GM12878 (cell line): ENCODE data around the gene MDM4. TPM values are rescaled to one million over a fixed set of nuclear protein-coding genes. Genes with fewer than 3 reads are reported as not detected.

Experiments used
- ATAC-seq: fragments of 200-7000 bp; cut with Tn5 transposase; 3 replicates; pipeline ENCODE4 v1.9.1; 2020; ENCODE audit warnings: mild to moderate bottlenecking, moderate library complexity
- BruUV-seq: library from RNA; stranded (reverse); fragments of 400-500 nt; replicated peaks from 2 replicates; lab custom pipeline; 2021; lab: Mats Ljungman, UMichigan
- CTCF ChIA-PET: fragments of 300-600 bp; sonication (Branson Sonifier 250); formaldehyde crosslinking; extraction: SDS; loops from one replicate; lab custom pipeline; 2021; ENCODE audit warnings: inconsistent platforms; lab: Yijun Ruan, JAX
- POLR2A ChIA-PET: fragments of 350-600 bp; formaldehyde crosslinking; extraction: SDS; loops from one replicate; lab custom pipeline; 2021; ENCODE audit warnings: inconsistent platforms; lab: Charles Lee
- RAD21 ChIA-PET: fragments of 300-600 bp; sonication (Branson Sonifier 250); formaldehyde crosslinking; loops from one replicate; lab custom pipeline; 2023; ENCODE audit warnings: antibody characterized with exemption; ENCODE audit not compliant: unreplicated experiment; lab: Charles Lee
- SMC1A ChIA-PET: fragments of 300-600 bp; sonication (Branson Sonifier 250); formaldehyde crosslinking; loops from one replicate; lab custom pipeline; 2023; ENCODE audit not compliant: unreplicated experiment, uncharacterized antibody; lab: Charles Lee
- DNase-seq: peaks from one replicate; pipeline ENCODE4 v3.0.0-alpha.2; 2011; ENCODE audit warnings: low read depth, low spot score
- FAIRE-seq: peaks from 3 replicates; lab custom pipeline; 2011; peaks lifted over from hg19 to GRCh38; lab: Jason Lieb, UNC
- H2AFZ ChIP-seq: 2 replicates; pipeline ENCODE4 v1.6.0; 2011; ENCODE audit warnings: low read depth, low read length, control low read depth; ENCODE audit not compliant: control insufficient read depth
- H3K27ac ChIP-seq: 2 replicates; pipeline ENCODE4 v1.5.1; 2011; ENCODE audit warnings: control low read depth; ENCODE audit not compliant: control insufficient read depth, insufficient read depth
- H3K27me3 ChIP-seq, 2 experiments: replicated peaks in 1 of 2; 2 replicates each; pipeline versions ENCODE4 v1.6.0 to v1.6.1; 2011; ENCODE audit warnings: low read length in 1 of 2; ENCODE audit not compliant: control insufficient read depth in 2 of 2, insufficient read depth in 2 of 2
- H3K36me3 ChIP-seq, 2 experiments: 2 replicates each; pipeline ENCODE4 v1.5.1; 2011; ENCODE audit warnings: low read length in 1 of 2; ENCODE audit not compliant: control insufficient read depth in 2 of 2, insufficient read depth in 2 of 2
- H3K4me1 ChIP-seq: 2 replicates; pipeline ENCODE4 v1.6.1; 2011; ENCODE audit warnings: mild to moderate bottlenecking, low read length, moderate library complexity, mixed read lengths; ENCODE audit not compliant: control insufficient read depth, insufficient read depth
- H3K4me2 ChIP-seq: 2 replicates; pipeline ENCODE4 v1.6.0; 2011; ENCODE audit warnings: control low read depth; ENCODE audit not compliant: control insufficient read depth, insufficient read depth
- H3K4me3 ChIP-seq: fragments of 200-600 bp; sonication (generic); 2 replicates; pipeline ENCODE4 v1.5.1; 2016
- H3K79me2 ChIP-seq: 2 replicates; pipeline ENCODE4 v1.6.0; 2011; ENCODE audit warnings: low read length; ENCODE audit not compliant: control insufficient read depth, insufficient read depth
- H3K9ac ChIP-seq: 2 replicates; pipeline ENCODE4 v1.8.0; 2011; ENCODE audit warnings: low read length, control low read depth, mixed read lengths; ENCODE audit not compliant: control insufficient read depth, insufficient read depth
- H3K9me3 ChIP-seq: replicated peaks from 3 replicates; pipeline ENCODE4 v1.5.1; 2011; ENCODE audit warnings: mild to moderate bottlenecking, low read length; ENCODE audit not compliant: control insufficient read depth, insufficient read depth
- H4K20me1 ChIP-seq: 2 replicates; pipeline ENCODE4 v1.6.0; 2011; ENCODE audit not compliant: control insufficient read depth, insufficient read depth
- ATF3 ChIP-seq: IDR thresholded peaks from 2 replicates; pipeline ENCODE4 v1.6.1; 2011; ENCODE audit warnings: low read depth, mild to moderate bottlenecking, low read length, moderate library complexity, borderline replicate concordance; ENCODE audit errors: extremely low read depth
- BCLAF1 ChIP-seq: fragments of 450-650 bp; IDR thresholded peaks from 2 replicates; pipeline ENCODE4 v1.6.1; 2017; ENCODE audit warnings: antibody characterized with exemption, mild to moderate bottlenecking, moderate library complexity
- CEBPZ ChIP-seq: fragments of 150-350 bp; IDR thresholded peaks from 2 replicates; pipeline ENCODE4 v1.6.1; 2016; ENCODE audit warnings: low read depth, low read length
- E2F4 ChIP-seq: IDR thresholded peaks from 2 replicates; pipeline ENCODE4 v1.6.1; 2012; ENCODE audit warnings: low read depth, low read length, improper control_type of control experiment
- IRF4 ChIP-seq: IDR thresholded peaks from 2 replicates; pipeline ENCODE4 v1.6.1; 2011; ENCODE audit warnings: low read depth, low read length
- NFYA ChIP-seq: IDR thresholded peaks from 2 replicates; pipeline ENCODE4 v1.6.1; 2011; ENCODE audit warnings: low read depth, mild to moderate bottlenecking, low read length, improper control_type of control experiment, borderline replicate concordance
- NR2F1 ChIP-seq: fragments of 450-650 bp; conservative IDR thresholded peaks from 2 replicates; pipeline ENCODE4 v1.6.1; 2017; ENCODE audit warnings: mild to moderate bottlenecking
- RBBP5 ChIP-seq: fragments of 200-600 bp; sonication (generic); conservative IDR thresholded peaks from 2 replicates; pipeline ENCODE4 v1.6.1; 2016
- STAT1 ChIP-seq: fragments of 450-650 bp; conservative IDR thresholded peaks from 2 replicates; pipeline ENCODE4 v1.6.1; 2014; ENCODE audit warnings: antibody characterized with exemption, mild to moderate bottlenecking
- YBX1 ChIP-seq: fragments of 450-650 bp; IDR thresholded peaks from 2 replicates; pipeline ENCODE4 v1.6.1; 2016; ENCODE audit warnings: antibody characterized with exemption
- YY1 ChIP-seq: IDR thresholded peaks from 2 replicates; pipeline ENCODE4 v1.6.1; 2011; ENCODE audit warnings: low read depth, mild to moderate bottlenecking, low read length
- ZNF274 ChIP-seq: IDR thresholded peaks from one replicate; pipeline ENCODE4 v1.8.0; 2011; ENCODE audit not compliant: insufficient read length, insufficient read depth
- WGBS: methylation state at CpG from one replicate; pipeline ENCODE4 v1.1.6; 2016; ENCODE audit warnings: low lambda C conversion rate; ENCODE audit not compliant: insufficient replicate concordance, insufficient coverage; ENCODE audit errors: missing lambda C conversion rate; 5-methylcytosine and 5-hydroxymethylcytosine counted together
- in situ Hi-C: fragments of 300-500 bp; cut with MboI; formaldehyde crosslinking; loops from 9 replicates; pipeline ENCODE4 v1.14.3; 2018; ENCODE audit warnings: mixed read lengths
- intact Hi-C: fragments of 100-400 bp; cut with micrococcal nuclease; formaldehyde crosslinking; loops from one replicate; pipeline ENCODE4 v1.14.2; 2022; ENCODE audit not compliant: unreplicated experiment
- polyA plus RNA-seq, 11 experiments: library from polyadenylated mRNA; depleted of rRNA in 4 of 11; unstranded in 6 of 11; stranded (reverse) in 5 of 11; fragments of >200 nt; fragmentation: Nextera tagmentation in 4 of 11; fragmentation: Illumina TruSeq in 1 of 11; extraction: Ambion mirVana in 4 of 11; extraction: Trizol in 1 of 11; gene quantifications; 1 replicate in 1 of 11; 2 replicates in 10 of 11; pipeline versions ENCODE4 v1.2.1 to v1.2.3, GENCODE V29; 2011 to 2016; ENCODE audit warnings: inconsistent platforms in 2 of 11, missing spikeins in 2 of 11, low read depth in 1 of 11
- total RNA-seq, 4 experiments: library from RNA; depleted of rRNA in 3 of 4; stranded (reverse); fragments of >200 nt in 3 of 4; fragmentation: Illumina TruSeq in 1 of 4; extraction: Trizol in 1 of 4; gene quantifications; 2 replicates each; pipeline versions ENCODE4 v1.2.1 to v1.2.3, GENCODE V29; 2013 to 2021

The MDM4 gene
- total and polyA plus RNA-seq, 10 of the 15 experiments (the other 5 are each of a cell fraction or from before 2014, with no cell fraction given) = 2.5 to 74.4 (median 22.7) TPM

GRCh38 chr1:204592246-204592948 is 76.2 kb downstream of the MDM4 start:
- Histone ChIP-seq H4K20me1 (no peaks in the 10 kb centered on the region), H3K4me2 (no peak overlapping the region), H3K27ac (no peak overlapping the region), H3K36me3 (no peaks in the 10 kb centered on the region), H3K9ac (no peak overlapping the region), H2AFZ (no peak overlapping the region), H3K79me2 (no peaks in the 10 kb centered on the region), H3K4me1 (no peaks in the 10 kb centered on the region), H3K4me3 (no peak overlapping the region), H3K9me3 (no peaks in the 10 kb centered on the region), H3K27me3 (no peaks in the 10 kb centered on the region)
- DNase-seq (no peak), FAIRE-seq (no peak), ATAC-seq (no peak)
- CTCF ChIA-PET = interaction anchor here (1.8 kb wide), 1 partner anchor 214 kb away, joined by 5 read pairs; no protein-coding TSS in a partner anchor
- in situ Hi-C loops (no loop called here), intact Hi-C loops (no loop called here)
- RAD21 ChIA-PET = no interaction called here
- SMC1A ChIA-PET = no interaction called here
- POLR2A ChIA-PET = no interaction called here
- WGBS = 34% methylated on average over 10 of the region's 10 CpGs
- BruUV-seq = no TSS peak
- TF ChIP-seq STAT1 = no peak
- TF ChIP-seq ZNF274 = no peak
- no peak for TF ChIP-seq IRF4
- no peak for TF ChIP-seq YY1
- TF ChIP-seq NFYA = no peak
- no peak for TF ChIP-seq NR2F1
- TF ChIP-seq CEBPZ = no peak
- TF ChIP-seq E2F4 = no peak
- TF ChIP-seq YBX1 = no peak
- no peak for TF ChIP-seq ATF3
- no peak for TF ChIP-seq RBBP5
- no peak for TF ChIP-seq BCLAF1
